GM12801 (cell line): ENCODE results near the gene CHRDL2.

Experiments
- TF ChIP-seq, protein P1 (sequence below): IDR thresholded peaks from one replicate; pipeline ENCODE4 v1.5.1; 2011; ENCODE audit warnings: control low read depth; ENCODE audit not compliant: insufficient read length; ENCODE audit errors: extremely low read depth

Gene CHRDL2

DNA sequence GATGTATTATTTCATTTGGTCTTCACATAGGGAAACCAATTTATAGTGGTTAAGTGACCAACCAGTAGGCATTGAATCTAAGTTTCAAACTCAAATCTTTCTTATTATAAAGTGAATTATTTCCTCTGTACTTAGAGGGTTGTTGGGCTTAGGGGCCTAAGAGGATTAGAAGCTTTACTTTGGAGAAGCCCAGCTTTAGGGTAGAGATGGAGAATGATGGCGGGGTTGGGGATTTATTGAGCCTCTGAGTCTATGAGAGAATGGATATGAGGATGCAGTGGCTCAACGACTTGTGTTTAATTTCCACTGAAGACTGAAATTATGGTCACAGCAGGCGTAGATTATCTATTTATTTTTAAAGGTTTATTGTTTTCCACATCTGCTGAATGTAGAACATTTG, 55.5 kb downstream of the CHRDL2 start:
- TF ChIP-seq, protein P1, sequence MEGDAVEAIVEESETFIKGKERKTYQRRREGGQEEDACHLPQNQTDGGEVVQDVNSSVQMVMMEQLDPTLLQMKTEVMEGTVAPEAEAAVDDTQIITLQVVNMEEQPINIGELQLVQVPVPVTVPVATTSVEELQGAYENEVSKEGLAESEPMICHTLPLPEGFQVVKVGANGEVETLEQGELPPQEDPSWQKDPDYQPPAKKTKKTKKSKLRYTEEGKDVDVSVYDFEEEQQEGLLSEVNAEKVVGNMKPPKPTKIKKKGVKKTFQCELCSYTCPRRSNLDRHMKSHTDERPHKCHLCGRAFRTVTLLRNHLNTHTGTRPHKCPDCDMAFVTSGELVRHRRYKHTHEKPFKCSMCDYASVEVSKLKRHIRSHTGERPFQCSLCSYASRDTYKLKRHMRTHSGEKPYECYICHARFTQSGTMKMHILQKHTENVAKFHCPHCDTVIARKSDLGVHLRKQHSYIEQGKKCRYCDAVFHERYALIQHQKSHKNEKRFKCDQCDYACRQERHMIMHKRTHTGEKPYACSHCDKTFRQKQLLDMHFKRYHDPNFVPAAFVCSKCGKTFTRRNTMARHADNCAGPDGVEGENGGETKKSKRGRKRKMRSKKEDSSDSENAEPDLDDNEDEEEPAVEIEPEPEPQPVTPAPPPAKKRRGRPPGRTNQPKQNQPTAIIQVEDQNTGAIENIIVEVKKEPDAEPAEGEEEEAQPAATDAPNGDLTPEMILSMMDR: no peak

DNA sequence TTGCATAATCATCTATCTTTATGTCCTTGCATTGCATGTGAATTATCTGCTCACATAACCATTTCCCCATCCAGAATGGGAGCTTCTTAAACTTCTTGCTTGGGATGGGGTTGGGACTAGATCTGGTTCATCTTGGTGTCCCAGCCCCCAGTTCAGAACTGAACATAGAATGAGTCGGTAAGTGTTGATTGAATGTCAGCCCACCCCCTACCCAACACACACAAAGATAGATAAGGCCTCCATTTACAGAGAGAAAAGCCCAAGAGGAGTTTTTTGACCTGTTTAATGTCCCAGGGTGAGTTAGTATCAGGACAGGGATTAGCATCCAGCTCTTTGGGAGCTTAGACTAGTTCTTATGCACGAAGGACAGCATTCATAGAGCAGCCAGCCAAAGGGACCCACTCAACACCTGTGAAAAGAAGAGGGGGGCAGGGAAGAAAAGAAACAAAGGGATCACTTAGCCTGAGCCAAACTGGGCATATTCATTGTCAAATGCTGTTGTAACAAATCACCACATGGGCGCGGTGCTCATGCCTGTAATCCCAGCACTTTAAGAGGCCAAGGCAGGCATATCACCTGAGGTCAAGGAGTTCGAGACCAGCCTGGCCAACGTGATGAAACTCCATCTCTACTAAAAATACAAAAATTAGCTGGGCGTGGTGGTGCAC, 57.4 kb downstream of the CHRDL2 start:
- TF ChIP-seq, protein P1: no peak

DNA sequence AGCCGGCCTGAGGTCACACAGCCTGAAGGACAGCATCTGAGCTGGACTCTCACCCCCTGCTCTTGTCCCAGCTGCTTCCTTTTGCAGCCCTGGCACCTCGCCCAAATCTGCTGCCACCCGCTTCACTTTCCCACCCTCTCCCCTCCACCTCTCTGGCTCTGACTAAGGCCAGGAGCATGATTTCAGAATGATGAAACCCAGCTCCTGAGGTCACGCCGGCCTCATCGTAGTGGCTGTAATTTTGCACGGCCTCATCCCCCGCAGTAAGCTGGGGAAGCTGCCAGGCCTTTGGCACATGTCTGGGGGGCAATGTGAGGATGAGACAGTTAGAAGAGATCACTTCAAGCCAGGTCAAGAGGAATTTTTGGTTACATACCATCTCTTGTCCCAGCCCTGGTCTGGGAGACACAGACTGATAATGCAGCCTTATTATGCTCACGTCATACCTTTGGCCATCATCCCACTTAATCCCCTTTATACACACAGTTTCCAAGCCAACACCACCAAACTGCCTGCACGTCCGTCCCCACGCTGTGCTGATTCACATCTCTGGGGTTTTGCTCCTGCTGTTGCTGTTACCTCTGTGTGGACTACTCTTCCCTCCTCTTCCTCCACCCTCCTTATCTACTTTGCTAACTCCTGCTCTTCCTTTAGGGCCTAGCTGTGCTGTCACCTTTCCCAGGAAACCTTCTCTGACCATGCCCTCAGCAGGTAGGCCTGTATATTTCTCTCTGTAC, 58.1 kb downstream of the CHRDL2 start:
- TF ChIP-seq, protein P1: no peak

DNA sequence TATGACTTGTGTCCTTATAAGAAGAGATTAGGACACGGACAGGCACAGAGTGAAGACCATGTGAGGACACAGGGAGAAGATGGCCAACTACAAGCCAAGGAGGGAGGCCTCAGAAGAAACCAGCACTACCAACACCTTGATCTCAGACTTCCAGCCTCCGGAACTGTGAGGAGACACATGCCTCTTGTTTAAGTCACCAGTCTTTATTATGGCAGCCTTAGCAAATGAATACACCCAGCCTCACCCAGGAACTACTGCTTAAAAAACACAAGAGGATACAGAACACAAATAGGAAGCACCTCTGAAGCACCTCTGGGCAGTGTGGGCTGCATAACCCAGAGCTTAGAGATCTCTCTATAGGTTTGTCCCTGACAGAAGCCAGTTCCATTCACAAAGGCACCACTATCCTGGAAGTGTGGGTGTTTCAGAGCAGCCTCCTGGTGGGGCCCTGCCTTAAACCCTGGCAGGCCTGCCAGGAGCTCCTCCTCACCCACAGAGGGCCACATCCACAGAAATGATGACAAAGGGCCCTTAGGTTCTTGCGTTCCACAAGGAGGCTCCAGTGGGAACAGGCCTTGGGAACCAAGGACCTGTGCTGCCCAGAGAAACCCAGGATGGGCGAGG, 58.8 kb downstream of the CHRDL2 start:
- TF ChIP-seq, protein P1: no peak

DNA sequence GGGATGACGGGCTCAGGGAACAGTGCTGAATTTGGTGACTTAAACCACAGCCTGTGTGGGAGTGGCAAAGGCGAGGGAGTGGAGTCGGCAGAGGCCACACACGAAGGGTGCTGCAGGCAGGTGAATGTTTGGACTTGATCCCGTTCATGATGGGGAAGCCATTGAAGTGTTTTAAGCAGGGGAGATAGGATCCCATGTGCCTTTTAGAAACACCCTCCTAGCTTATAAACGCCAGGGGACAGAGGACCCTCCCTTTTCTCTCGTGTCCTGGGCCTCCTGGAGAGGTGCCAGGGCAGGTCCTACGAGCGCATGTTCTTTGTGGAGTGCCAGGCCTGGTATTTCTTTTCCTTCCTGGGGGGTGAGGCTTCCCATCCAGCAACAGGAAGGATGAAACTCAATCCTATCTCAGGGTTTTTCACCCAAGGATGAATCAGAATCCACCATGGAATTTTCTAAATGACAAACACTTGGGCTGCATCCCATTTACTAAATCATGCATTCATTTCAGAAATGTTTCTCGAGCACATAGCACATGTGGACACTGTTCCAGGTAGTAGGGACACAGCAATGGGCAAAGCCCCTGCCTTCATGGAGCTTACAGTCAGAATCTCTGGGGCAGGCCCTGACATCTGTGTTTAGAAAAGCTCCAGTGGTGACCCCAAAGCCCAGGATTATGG, 59.6 kb downstream of the CHRDL2 start:
- TF ChIP-seq, protein P1: no peak

DNA sequence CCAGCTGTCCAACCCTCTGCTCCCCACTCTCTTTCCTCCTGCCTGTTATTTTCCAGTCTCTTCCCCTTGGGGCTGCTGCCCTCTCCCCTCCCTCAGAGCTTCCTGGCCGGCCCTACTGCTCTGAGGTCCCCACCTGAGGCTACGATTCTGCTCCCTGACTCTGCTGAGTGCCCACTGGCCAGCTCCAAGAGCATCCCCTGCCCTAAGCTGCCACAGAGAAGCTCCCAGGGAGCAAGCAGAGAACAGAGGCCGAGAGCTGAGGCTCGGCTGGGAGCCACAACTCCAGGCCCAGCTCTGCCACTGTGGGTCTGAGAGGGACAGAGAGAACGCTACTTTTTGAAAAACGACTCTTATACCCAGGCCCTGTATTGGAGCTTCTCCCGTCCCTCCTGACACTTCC, 61.1 kb downstream of the CHRDL2 start:
- TF ChIP-seq, protein P1: no peak
